Mucosa of descending colon (tissue), 3 donors: ENCODE results near the gene INPP5F. TPM values are rescaled to one million over a fixed set of nuclear protein-coding genes. Genes with fewer than 3 reads are reported as not detected.

ENCODE experiments used
- ATAC-seq: fragments of 200-7000 bp; cut with Tn5 transposase; one replicate; pipeline ENCODE4 v1.9.1; 2020; ENCODE audit warnings: mild to moderate bottlenecking, moderate library complexity
- DNase-seq, 3 donors: peaks; one replicate each; pipeline ENCODE4 v3.0.0-alpha.2; 2020
- H3K36me3 ChIP-seq: fragments of 200-600 bp; one replicate; pipeline ENCODE4 v1.8.0; 2021; ENCODE audit warnings: low read depth, mild to moderate bottlenecking
- H3K4me1 ChIP-seq: fragments of 200-600 bp; one replicate; pipeline ENCODE4 v1.8.0; 2021; ENCODE audit warnings: low read depth, mild to moderate bottlenecking
- H3K4me3 ChIP-seq: fragments of 200-600 bp; one replicate; pipeline ENCODE4 v1.8.0; 2021; ENCODE audit warnings: mild to moderate bottlenecking
- H3K9me3 ChIP-seq: fragments of 200-600 bp; one replicate; pipeline ENCODE4 v1.8.0; 2021; ENCODE audit warnings: mild to moderate bottlenecking
- intact Hi-C, 2 donors: fragments of 100-400 bp; cut with DNase I in 1 of 2; cut with micrococcal nuclease in 1 of 2; formaldehyde crosslinking; loops; one replicate each; pipeline versions ENCODE4 v1.11.0 to v1.11.1; 2022; cut with DNase I, micrococcal nuclease
- total RNA-seq, 3 donors: library from RNA; stranded (reverse); fragmentation: NEBNext Ultra II Directional in 2 of 3; extraction: Animal tissue kit (Norgen Biotek cat#: 25700) in 2 of 3; gene quantifications; one replicate each; pipeline versions ENCODE4 v1.2.1 to v1.2.4, GENCODE V29; 2021 to 2023
- TF ChIP-seq, protein P1 (sequence below): fragments of 200-600 bp; IDR thresholded peaks from one replicate; pipeline ENCODE4 v1.8.0; 2022; ENCODE audit warnings: antibody characterized with exemption, mild to moderate bottlenecking
- donor health status: DM: no; HTN: no; CAD: no; lungs with moderate emphysema.
- donor health status: DM: no; HTN: no; CAD: no.
- donor health status: DM: no; HTN: yes; CAD: no.

INPP5F gene
- total RNA-seq, 3 donors from 2014 or later, result 12.5 to 19.9 (median 13.2) TPM

DNA sequence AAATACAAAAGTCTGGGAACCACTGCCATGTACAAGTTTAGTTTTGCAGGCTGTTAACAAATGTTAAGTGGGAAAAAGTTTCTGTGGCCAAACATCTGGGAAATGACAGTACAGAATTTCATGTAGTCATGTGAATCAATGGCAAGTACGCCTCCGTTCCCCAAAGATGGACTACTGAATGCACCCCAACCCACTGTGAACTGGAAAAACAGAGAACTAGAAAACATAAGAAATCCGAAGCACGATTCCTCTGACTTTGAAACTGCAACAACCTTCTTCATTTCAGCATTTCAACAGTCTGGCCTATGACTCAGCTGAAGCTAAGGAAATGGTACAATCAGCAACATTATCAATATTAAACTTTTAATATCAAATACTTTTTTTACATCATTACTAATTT lies 105.0 kb downstream of the INPP5F start:
- Histone ChIP-seq H3K36me3 (no peaks in the 10 kb centered on the region), H3K9me3 (no peaks in the 10 kb centered on the region), H3K4me1 (no peaks in the 10 kb centered on the region), H3K4me3 (no peak overlapping the region)
- intact Hi-C loops, result loop anchor here in 1 of 2 donors (10.0 kb wide), 1 partner anchor 76 kb away; no protein-coding TSS in a partner anchor
- ATAC-seq (no peak), DNase-seq (no peak)
- TF ChIP-seq, protein P1, sequence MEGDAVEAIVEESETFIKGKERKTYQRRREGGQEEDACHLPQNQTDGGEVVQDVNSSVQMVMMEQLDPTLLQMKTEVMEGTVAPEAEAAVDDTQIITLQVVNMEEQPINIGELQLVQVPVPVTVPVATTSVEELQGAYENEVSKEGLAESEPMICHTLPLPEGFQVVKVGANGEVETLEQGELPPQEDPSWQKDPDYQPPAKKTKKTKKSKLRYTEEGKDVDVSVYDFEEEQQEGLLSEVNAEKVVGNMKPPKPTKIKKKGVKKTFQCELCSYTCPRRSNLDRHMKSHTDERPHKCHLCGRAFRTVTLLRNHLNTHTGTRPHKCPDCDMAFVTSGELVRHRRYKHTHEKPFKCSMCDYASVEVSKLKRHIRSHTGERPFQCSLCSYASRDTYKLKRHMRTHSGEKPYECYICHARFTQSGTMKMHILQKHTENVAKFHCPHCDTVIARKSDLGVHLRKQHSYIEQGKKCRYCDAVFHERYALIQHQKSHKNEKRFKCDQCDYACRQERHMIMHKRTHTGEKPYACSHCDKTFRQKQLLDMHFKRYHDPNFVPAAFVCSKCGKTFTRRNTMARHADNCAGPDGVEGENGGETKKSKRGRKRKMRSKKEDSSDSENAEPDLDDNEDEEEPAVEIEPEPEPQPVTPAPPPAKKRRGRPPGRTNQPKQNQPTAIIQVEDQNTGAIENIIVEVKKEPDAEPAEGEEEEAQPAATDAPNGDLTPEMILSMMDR, result no peak

DNA sequence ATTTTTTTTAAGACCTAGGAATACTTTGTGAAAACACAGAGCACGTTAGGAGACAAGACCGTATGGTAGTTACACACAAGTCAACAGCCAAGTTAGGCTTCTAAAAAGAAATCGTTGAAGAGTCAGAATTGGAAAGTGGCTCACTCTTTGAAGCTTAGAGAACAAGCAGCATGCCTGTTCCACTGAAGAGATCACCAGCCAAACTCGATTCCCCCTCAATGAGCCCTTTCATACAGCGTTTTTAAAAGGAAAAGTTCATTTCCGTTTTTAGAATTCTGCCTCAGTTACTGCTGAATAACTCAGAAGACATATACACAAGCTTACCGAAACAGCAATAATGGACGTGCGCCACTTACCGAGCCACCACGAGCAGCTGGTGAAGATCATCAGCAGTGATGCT lies 105.8 kb downstream of the INPP5F start:
- Histone ChIP-seq H3K4me3 (no peak overlapping the region), H3K9me3 (no peaks in the 10 kb centered on the region), H3K36me3 (no peaks in the 10 kb centered on the region), H3K4me1 (no peaks in the 10 kb centered on the region)
- ATAC-seq (no peak), DNase-seq (no peak)
- intact Hi-C loops, result loop anchor here in 1 of 2 donors (10.0 kb wide), 1 partner anchor 77 kb away; no protein-coding TSS in a partner anchor
- TF ChIP-seq, protein P1, result no peak

DNA sequence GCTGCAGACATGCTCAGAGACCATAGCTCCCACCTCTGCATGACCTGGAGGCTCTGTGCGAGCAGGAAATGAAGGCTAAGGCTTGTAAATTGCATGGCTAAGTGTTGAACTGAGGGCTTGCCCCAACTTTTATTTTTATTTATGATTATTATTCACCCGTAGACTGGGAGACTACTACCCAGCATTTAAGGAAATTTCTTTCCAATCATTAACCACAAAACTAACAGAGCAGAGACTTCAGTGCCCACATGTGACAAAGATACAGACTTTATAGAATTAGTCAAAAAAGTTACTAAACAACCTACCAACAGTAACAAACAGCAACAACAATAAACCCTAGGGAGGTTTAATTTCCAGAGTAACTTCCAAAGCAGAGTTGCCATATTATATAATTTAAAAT lies 107.1 kb downstream of the INPP5F start:
- no peaks in the 10 kb centered on the region for H3K36me3 ChIP-seq

DNA sequence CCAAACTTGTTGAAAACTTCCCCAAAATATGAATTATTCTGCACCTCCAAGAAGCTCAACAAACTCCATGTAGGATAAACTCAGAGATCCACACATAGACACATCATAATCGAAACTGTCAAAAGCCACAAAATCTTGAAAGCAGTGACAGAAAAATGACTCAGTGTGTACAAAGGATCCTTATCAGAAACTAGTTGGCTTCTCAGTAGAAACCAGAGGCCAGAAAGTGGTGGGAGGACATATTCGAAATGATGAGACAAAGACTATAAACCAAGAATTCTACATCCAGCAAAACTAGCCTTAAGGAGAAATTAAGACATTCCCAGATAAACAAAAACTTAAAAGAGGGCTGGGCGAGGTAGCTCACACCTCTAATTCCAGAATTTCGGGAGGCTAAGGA lies 108.3 kb downstream of the INPP5F start:
- no peak for ATAC-seq

More for the DNA sequence above, 107.1 kb downstream of the INPP5F start:
- H3K9me3 ChIP-seq, result no peaks in the 10 kb centered on the region
- TF ChIP-seq, protein P1, result no peak
- intact Hi-C loops, result loop anchor here in 1 of 2 donors (10.0 kb wide), 1 partner anchor 78 kb away; no protein-coding TSS in a partner anchor
- H3K4me1 ChIP-seq, result no peaks in the 10 kb centered on the region
- DNase-seq (no peak), ATAC-seq (no peak)
- H3K4me3 ChIP-seq, result no peak overlapping the region

DNA sequence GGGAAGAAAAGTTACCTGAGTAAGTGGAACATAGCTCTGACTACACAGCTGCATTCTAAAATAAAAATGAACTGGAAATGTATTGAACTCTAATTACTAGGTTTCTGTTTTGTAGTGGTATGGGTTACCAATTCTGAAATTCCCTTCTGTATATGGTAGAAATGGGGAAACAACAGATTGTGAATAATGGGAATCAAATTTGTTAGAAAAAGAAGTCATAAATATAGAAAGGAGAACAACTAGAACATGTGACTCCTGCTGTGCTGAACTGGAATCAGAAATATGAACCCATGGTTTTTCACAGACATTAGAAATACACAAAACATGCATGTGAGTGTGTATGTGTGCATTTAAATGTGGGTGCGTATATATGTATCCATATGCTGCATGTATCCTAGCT lies 119.8 kb downstream of the INPP5F start:
- intact Hi-C loops, result no loop called here
- TF ChIP-seq, protein P1, result no peak
- Histone ChIP-seq H3K36me3 (peaks cover 5% of the 10 kb centered on the region), H3K4me1 (no peaks in the 10 kb centered on the region), H3K9me3 (no peaks in the 10 kb centered on the region), H3K4me3 (no peak overlapping the region)
- no peak for ATAC-seq
- no peak for DNase-seq

More for the DNA sequence above, 108.3 kb downstream of the INPP5F start:
- intact Hi-C loops, result loop anchor here in 1 of 2 donors (10.0 kb wide), 1 partner anchor 79 kb away; no protein-coding TSS in a partner anchor
- TF ChIP-seq, protein P1, result no peak
- Histone ChIP-seq H3K9me3 (no peaks in the 10 kb centered on the region), H3K4me3 (no peak overlapping the region), H3K36me3 (no peaks in the 10 kb centered on the region), H3K4me1 (no peaks in the 10 kb centered on the region)
- no peak for DNase-seq
